Measurements from ENCODE around the gene ATP2A3.

Gene ATP2A3

DNA sequence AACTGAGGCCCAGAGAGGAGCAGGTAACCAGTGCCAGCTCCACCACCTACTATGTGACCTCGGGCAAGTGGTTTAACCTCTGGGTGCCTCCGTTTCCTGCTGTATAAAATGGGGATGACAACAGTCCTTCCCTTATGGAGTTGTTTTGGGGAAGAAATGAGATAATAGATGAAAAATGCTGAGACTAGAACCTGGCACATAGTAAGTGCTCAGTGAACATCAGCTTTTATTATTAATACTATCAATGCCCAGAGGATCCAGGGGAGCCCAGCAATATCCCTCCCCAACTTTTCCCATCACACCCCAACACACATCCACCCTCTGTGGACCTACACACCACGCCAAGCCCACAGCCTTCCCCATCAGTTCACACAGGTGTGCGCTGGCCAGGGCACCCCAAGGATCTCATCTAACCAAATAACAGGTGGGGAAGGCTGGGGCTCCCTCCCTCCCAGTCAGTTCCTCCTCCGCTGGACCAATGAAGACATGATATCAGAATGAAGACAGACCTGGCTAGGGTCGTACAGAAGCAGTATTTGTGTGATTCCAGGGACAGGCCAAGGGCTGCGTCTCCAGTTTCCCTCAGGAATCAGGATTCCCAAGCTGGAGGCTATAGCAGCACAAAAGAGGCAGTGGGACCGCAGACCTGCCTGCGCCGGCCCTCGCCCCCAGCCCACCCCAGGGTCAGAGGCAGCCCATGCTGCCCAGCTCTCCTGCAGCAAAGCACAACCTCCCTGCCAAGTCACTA is 1.8 kb downstream of the ATP2A3 start:
- DNase-seq = no peak
- Histone ChIP-seq H3K9me3 (ENCODE audit: control extremely low read depth in 1 of 5, control insufficient read depth in 4 of 5, insufficient read depth in 2 of 5, low read depth in 1 of 5, low read length in 4 of 5) (no peaks in the 10 kb centered on the region), H3K27me3 (replicated peaks in 2 of 5; ENCODE audit: control insufficient read depth in 4 of 5, insufficient read depth in 5 of 5, low read length in 4 of 5) (no peaks in the 10 kb centered on the region), H3K27ac (ENCODE audit: insufficient read depth in 1 of 2, low read depth in 1 of 2, low read length in 2 of 2, poor library complexity in 1 of 2, severe bottlenecking in 2 of 2) (peak overlapping the region; percentile 18 to 74), H3K36me3 (ENCODE audit: control insufficient read depth in 4 of 4, insufficient read depth in 4 of 4, low read length in 3 of 4) (peaks cover 0 to 39% (median 7%) of the 10 kb centered on the region in 4 experiments), H3K4me1 (ENCODE audit: control extremely low read depth in 1 of 4, control insufficient read depth in 4 of 4, insufficient read depth in 4 of 4, low read length in 3 of 4) (peaks cover 8 to 75% (median 68%) of the 10 kb centered on the region in 4 experiments), H3K4me3 (ENCODE audit: control insufficient read depth in 1 of 7, extremely low read depth in 1 of 7, insufficient read depth in 4 of 7, low read depth in 2 of 7, low read length in 6 of 7) (peak overlapping the region in 6 of 7 experiments; percentile 73 to 95 (median 85))
- ChIA-PET POLR2A (interaction anchor here (1.2 to 3.3 kb wide), 6 partner anchors 10 to 49 kb away, joined by 3 to 21 read pairs (median 6); partner anchors contain the start of gene P2RX1), CTCF (interaction anchor here (0.6 to 2.0 kb wide), 7 partner anchors 9 to 46 kb away, joined by 3 to 9 read pairs (median 6); partner anchors contain the start of gene P2RX1)
- 32% methylated on average over 7 of the region's 11 CpGs for WGBS (ENCODE audit: insufficient coverage)

DNA sequence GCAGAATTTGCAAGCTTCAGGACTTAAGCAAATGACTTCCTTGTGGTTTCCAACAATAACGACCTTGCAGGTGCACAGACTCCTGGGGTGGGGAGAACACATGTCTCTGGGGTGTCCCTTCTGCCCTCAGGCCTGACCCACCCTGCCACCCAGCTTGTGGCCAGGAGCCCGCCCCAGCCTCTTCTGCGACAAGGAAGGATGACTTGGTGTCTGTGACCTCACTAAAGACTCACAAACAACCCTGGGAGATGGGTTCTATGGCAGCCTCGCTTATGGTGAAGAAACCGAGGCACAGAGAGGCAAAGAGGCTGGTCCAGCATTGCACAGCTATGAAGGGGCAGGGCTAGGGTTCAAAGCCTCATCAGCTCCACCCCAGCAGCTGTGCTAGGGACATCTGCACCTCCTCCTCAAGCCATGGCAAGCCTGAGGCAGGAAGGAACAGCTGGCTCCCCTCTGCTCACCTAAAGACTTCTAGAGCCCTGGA is 2.6 kb downstream of the ATP2A3 start:
- DNase-seq = peak; percentile 25 to 85 (median 73)
- ChIA-PET CTCF (interaction anchor here (0.6 to 2.2 kb wide), 8 partner anchors 8 to 48 kb away, joined by 3 to 8 read pairs (median 7); partner anchors contain the start of gene P2RX1), POLR2A (interaction anchor here (1.1 to 3.3 kb wide), 3 partner anchors 13 to 47 kb away, joined by 4 to 21 read pairs (median 4); no protein-coding TSS in a partner anchor)
- Histone ChIP-seq H3K27me3 (replicated peaks in 2 of 5; ENCODE audit: control insufficient read depth in 4 of 5, insufficient read depth in 5 of 5, low read length in 4 of 5) (no peaks in the 10 kb centered on the region), H3K4me3 (ENCODE audit: control insufficient read depth in 1 of 7, extremely low read depth in 1 of 7, insufficient read depth in 4 of 7, low read depth in 2 of 7, low read length in 6 of 7) (peak overlapping the region in 6 of 7 experiments; percentile 47 to 95 (median 83)), H3K4me1 (ENCODE audit: control extremely low read depth in 1 of 4, control insufficient read depth in 4 of 4, insufficient read depth in 4 of 4, low read length in 3 of 4) (peaks cover 8 to 73% (median 69%) of the 10 kb centered on the region in 4 experiments), H3K9me3 (ENCODE audit: control extremely low read depth in 1 of 5, control insufficient read depth in 4 of 5, insufficient read depth in 2 of 5, low read depth in 1 of 5, low read length in 4 of 5) (no peaks in the 10 kb centered on the region), H3K27ac (ENCODE audit: insufficient read depth in 1 of 2, low read depth in 1 of 2, low read length in 2 of 2, poor library complexity in 1 of 2, severe bottlenecking in 2 of 2) (peak overlapping the region; percentile 18 to 74), H3K36me3 (ENCODE audit: control insufficient read depth in 4 of 4, insufficient read depth in 4 of 4, low read length in 3 of 4) (peaks cover 1 to 47% (median 12%) of the 10 kb centered on the region in 4 experiments)
- 10% methylated on average over 5 of the region's 5 CpGs for WGBS (ENCODE audit: insufficient coverage)

DNA sequence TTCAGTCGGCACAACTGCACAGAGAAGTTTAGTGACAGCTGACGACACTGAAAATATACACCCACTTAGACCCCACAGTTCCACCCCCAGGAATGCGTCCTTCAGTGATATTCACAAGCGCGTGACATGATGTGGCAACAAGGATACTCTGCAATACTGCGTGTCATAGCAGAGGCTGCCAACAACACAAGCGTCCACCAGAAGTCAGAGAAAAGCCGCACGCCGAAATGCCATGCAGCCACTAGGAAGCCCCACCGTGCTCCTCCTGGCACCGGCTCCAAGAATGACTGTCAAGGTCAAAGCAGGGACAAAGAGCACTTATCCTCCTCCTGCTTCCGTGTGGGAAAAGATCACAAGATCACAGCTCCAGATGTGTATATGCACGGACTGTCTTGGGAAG is 3.5 kb downstream of the ATP2A3 start:
- H3K4me3 ChIP-seq (ENCODE audit: control insufficient read depth in 1 of 7, extremely low read depth in 1 of 7, insufficient read depth in 4 of 7, low read depth in 2 of 7, low read length in 6 of 7) = peak overlapping the region in 3 of 7 experiments; percentile 89 to 95 (median 92)
- no peaks in the 10 kb centered on the region for H3K9me3 ChIP-seq (ENCODE audit: control extremely low read depth in 1 of 5, control insufficient read depth in 4 of 5, insufficient read depth in 2 of 5, low read depth in 1 of 5, low read length in 4 of 5)
- H3K27ac ChIP-seq (ENCODE audit: insufficient read depth in 1 of 2, low read depth in 1 of 2, low read length in 2 of 2, poor library complexity in 1 of 2, severe bottlenecking in 2 of 2) = peak overlapping the region in 1 of 2 experiments; percentile 22
- H3K36me3 ChIP-seq (ENCODE audit: control insufficient read depth in 4 of 4, insufficient read depth in 4 of 4, low read length in 3 of 4) = peaks cover 3 to 54% (median 15%) of the 10 kb centered on the region in 4 experiments
- CTCF ChIA-PET = interaction anchor here (1.4 to 2.2 kb wide), 4 partner anchors 12 to 47 kb away, joined by 7 to 8 read pairs (median 7); no protein-coding TSS in a partner anchor
- POLR2A ChIA-PET = interaction anchor here (1.1 kb wide), 2 partner anchors 46 kb away, joined by 4 read pairs; no protein-coding TSS in a partner anchor
- WGBS (ENCODE audit: insufficient coverage) = 81% methylated on average over 12 of the region's 14 CpGs
- peak in 1 of 3 donors; percentile 38 for DNase-seq
- H3K4me1 ChIP-seq (ENCODE audit: control extremely low read depth in 1 of 4, control insufficient read depth in 4 of 4, insufficient read depth in 4 of 4, low read length in 3 of 4) = peaks cover 8 to 74% (median 68%) of the 10 kb centered on the region in 4 experiments
- no peaks in the 10 kb centered on the region for H3K27me3 ChIP-seq (replicated peaks in 2 of 5; ENCODE audit: control insufficient read depth in 4 of 5, insufficient read depth in 5 of 5, low read length in 4 of 5)

DNA sequence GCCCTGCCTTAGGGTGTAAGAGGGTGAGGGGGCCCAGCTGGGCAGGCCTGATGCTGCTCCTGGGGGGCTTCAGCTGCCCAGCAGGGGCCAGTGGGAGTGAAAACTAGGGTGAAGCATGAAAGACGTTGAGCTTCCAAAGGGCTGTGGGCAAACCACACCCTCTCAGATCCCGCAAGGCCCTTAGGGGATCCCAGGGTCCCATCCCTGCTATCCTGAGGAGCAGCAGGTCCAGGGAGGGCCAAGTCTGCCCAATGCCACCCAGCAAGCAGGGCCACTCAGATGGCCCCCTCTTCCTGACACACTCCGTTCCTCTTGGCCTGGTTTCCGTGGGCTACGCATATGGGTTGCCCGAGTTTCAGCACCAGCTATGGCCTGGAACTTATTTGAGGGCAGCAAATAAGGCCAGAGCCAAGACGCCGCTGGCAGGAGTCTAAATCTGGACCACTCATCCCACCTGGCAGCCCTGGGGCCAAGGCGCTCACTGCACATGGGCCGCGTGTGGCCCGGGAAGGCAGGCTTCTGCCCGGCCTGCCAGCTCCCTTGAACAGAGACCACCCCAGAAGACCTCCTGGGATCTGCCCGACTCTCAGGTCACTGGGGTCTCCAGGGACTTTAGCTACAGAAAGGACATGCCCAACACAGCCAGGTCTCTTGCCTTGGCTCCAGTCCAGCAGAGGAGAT is 4.2 kb downstream of the ATP2A3 start:
- CTCF ChIA-PET = interaction anchor here (0.8 to 2.2 kb wide), 6 partner anchors 11 to 46 kb away, joined by 3 to 7 read pairs (median 3); partner anchors contain the start of gene P2RX1
- DNase-seq = no peak
- peaks cover 8 to 74% (median 65%) of the 10 kb centered on the region in 4 experiments for H3K4me1 ChIP-seq (ENCODE audit: control extremely low read depth in 1 of 4, control insufficient read depth in 4 of 4, insufficient read depth in 4 of 4, low read length in 3 of 4)
- H3K27ac ChIP-seq (ENCODE audit: insufficient read depth in 1 of 2, low read depth in 1 of 2, low read length in 2 of 2, poor library complexity in 1 of 2, severe bottlenecking in 2 of 2) = peak overlapping the region; percentile 25 to 61
- WGBS (ENCODE audit: insufficient coverage) = 82% methylated on average over 14 of the region's 14 CpGs
- POLR2A ChIA-PET = no interaction called here
- no peaks in the 10 kb centered on the region for H3K9me3 ChIP-seq (ENCODE audit: control extremely low read depth in 1 of 5, control insufficient read depth in 4 of 5, insufficient read depth in 2 of 5, low read depth in 1 of 5, low read length in 4 of 5)
- no peaks in the 10 kb centered on the region for H3K27me3 ChIP-seq (replicated peaks in 2 of 5; ENCODE audit: control insufficient read depth in 4 of 5, insufficient read depth in 5 of 5, low read length in 4 of 5)
- peaks cover 3 to 58% (median 17%) of the 10 kb centered on the region in 4 experiments for H3K36me3 ChIP-seq (ENCODE audit: control insufficient read depth in 4 of 4, insufficient read depth in 4 of 4, low read length in 3 of 4)
- peak overlapping the region in 3 of 7 experiments; percentile 19 to 50 (median 22) for H3K4me3 ChIP-seq (ENCODE audit: control insufficient read depth in 1 of 7, extremely low read depth in 1 of 7, insufficient read depth in 4 of 7, low read depth in 2 of 7, low read length in 6 of 7)

DNA sequence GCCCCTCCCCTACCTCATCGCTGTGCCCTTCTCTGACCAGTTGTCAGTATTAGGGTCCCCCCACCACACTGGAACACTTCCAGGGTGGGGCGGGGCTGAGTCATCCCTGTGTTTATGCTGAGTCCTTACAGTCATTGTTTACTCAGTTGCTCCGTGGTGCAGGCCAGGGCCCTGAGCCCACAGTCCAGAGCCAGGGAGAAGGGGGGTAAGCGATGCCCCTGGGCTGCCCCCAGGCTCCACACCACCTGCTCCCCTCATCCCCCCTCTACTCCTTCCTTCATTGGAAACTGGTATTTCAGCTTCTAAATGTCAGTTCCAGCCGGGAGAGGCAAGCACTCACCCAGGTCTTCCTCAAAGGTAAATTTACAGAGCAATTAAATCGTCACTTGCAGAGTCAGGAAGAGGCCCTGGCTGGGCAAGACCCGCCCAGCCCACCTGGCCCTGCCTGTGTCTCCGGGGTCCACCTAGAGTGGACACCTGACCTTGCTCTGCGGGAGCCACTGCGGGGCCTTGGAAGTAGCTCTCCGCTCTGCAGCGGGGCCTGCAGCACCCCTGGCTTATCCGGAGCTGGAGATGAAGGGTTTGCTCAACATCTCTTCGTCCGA is 4.8 kb downstream of the ATP2A3 start:
- Histone ChIP-seq H3K36me3 (ENCODE audit: control insufficient read depth in 4 of 4, insufficient read depth in 4 of 4, low read length in 3 of 4) (peaks cover 3 to 58% (median 21%) of the 10 kb centered on the region in 4 experiments), H3K27ac (ENCODE audit: insufficient read depth in 1 of 2, low read depth in 1 of 2, low read length in 2 of 2, poor library complexity in 1 of 2, severe bottlenecking in 2 of 2) (peak overlapping the region; percentile 25 to 61), H3K4me3 (ENCODE audit: control insufficient read depth in 1 of 7, extremely low read depth in 1 of 7, insufficient read depth in 4 of 7, low read depth in 2 of 7, low read length in 6 of 7) (peak overlapping the region in 3 of 7 experiments; percentile 19 to 50 (median 22)), H3K9me3 (ENCODE audit: control extremely low read depth in 1 of 5, control insufficient read depth in 4 of 5, insufficient read depth in 2 of 5, low read depth in 1 of 5, low read length in 4 of 5) (no peaks in the 10 kb centered on the region), H3K27me3 (replicated peaks in 2 of 5; ENCODE audit: control insufficient read depth in 4 of 5, insufficient read depth in 5 of 5, low read length in 4 of 5) (no peaks in the 10 kb centered on the region), H3K4me1 (ENCODE audit: control extremely low read depth in 1 of 4, control insufficient read depth in 4 of 4, insufficient read depth in 4 of 4, low read length in 3 of 4) (peaks cover 8 to 69% (median 60%) of the 10 kb centered on the region in 4 experiments)
- peak in 1 of 3 donors; percentile 26 for DNase-seq
- CTCF ChIA-PET = interaction anchor here (0.8 to 1.2 kb wide), 5 partner anchors 15 to 47 kb away, joined by 3 to 4 read pairs (median 3); partner anchors contain the start of gene P2RX1
- POLR2A ChIA-PET = no interaction called here
- WGBS (ENCODE audit: insufficient coverage) = 65% methylated on average over 9 of the region's 15 CpGs
